RPMI8226 (cell line): ENCODE data around the gene TLN1.

ENCODE experiments used
- DNase-seq: peaks from one replicate; pipeline ENCODE4 v3.0.0-alpha.2; 2015

The TLN1 gene

DNA sequence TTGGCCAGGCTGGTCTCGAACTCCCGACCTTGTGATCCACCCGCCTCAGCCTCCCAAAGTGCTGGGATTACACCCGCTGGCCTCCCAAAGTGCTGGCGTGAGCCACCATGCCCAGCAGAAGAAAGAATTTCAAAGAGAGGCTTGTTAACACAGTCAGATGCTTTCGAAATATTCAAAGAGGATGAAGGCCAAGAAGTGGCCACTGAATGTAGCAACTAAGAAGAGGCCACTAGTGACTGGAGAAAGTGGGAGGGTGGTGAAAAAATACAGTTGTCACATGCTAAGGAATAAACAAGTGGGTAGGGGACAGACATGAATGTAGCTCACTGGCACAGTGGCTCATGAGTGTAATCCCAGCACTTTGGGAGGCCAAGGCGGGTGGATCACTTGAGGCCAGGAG is 29.3 kb downstream of the TLN1 start:
- no peak for DNase-seq

DNA sequence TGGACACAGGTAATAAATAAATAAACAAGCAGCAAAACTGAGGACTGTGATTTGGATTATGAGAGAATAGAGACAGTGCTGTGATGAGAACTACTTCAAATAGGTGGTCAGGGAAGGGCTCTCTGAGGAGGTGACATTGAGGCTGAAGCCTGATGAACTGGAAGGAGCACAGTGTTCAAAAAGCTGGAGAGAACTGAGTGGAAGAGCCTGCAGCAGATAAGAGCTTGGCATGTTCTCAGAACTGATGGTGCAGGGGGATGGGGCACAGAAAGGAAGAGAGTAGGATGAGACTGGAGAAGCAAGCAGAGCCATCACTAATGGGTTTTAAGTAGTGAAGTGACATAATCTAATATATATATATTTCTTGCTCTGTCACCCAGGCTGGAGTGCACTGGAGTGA is 31.1 kb downstream of the TLN1 start:
- DNase-seq, result no peak

DNA sequence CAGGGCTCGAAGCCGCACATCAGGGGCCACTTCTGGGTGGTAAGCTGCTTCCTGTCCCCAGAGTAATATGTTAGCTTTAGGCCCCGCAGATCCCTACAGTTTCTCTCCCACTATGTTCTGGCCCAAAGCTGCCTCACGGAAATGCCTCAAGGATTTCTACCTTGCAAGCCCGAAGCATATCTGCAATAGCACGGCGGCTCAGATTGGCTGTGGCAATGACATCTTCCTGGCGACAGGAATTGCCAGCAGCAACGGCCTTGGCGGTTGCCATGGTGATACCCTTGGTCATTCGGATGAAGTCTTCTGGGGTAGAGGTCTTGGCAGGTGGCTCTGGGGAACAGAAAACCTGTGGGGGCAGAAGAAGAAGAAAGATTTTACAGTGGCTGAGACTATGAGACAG is 32.0 kb downstream of the TLN1 start:
- no peak for DNase-seq

DNA sequence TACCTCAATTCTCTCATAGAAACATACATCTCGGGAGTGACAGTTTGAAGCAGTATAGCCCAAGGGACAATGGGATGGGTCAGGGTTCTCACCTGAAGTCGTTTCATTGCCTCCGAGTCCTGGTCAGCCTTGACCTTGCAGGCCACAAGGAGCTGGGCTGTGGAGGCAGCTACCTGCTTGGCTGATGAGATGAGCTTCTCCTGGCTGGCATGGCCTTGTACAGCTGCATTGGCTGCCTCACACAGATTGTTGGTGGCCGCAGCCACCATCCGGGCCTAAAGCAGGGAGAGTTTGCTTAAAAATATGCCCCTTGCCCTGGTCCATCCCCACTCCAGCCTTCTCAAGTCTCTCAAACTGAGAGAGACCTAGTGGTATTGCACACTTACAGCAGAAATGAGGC is 33.8 kb downstream of the TLN1 start:
- DNase-seq, result no peak

DNA sequence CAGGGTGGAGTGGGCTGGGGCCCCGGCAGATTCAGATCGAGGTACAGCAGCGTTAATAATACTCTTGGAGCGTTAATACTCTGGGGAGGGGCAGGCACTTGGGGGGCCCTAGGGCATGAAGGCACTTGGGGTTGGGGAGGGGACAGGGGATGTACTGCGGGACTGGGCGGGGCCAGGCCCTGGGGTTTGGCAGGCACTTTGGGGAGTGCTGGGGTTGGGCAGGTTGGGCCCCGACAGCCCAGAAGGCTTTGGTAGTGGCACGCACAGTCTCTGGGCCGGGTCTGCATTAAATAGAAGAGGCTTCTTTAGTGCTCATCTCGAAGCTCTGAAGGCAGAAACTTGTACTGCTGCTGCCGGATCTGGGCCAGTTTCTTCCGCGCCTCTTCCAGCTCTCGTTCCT is 34.5 kb downstream of the TLN1 start:
- no peak for DNase-seq

DNA sequence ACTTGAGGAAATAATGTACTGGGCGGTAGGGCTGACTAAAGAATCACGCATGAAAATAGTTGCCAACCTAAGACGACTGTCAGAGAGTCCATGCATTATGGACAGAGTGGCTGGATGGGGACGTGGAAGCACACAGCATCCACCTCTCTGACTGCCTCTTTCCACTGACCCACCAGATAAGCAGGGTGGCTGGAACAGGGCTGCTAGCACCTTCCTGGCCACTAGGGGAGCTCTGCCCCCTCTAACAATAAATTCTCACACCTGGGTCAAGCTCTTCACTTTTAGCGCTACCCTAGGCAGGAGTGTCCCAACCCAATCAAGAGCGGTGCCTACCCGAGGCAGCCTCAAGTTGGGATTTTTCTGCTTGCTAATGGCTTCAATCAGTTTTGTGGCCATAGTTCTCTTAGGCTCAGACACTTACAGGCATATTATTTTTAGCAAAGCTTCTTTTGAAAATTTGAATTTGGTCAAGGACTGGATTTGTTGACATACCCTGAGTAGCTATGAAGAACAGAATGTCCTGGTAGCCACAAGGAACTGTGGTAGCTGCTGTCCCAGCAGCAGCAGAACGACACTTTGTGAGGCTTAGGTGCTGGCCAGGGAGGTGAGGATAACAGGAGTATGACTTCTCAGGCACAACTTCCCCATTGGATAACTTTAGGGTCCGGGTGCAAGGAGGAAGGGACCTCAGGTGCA is 35.3 kb downstream of the TLN1 start:
- peak; percentile 63 for DNase-seq

DNA sequence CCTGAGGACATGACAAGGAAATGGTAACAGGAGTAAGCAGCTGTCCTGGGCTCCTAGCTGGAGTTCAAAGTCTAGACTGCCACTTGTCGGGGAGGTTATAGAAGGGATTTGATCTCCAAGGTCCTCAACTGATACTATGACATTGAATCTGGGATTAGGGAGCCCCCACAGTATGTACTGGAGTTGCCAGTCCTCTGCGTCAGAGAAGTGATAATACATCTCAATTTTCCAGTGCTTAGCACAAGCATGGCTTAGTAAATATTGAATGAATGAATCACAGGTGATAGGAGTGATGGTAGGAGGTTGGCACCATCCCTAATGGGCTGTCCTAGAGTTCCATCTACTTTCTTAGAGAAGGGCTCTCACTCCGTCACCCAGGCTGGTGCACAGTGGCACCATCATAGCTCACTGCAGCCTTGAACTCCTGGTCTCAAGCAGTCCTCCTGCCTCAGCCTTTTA is 36.0 kb downstream of the TLN1 start:
- DNase-seq, result no peak

DNA sequence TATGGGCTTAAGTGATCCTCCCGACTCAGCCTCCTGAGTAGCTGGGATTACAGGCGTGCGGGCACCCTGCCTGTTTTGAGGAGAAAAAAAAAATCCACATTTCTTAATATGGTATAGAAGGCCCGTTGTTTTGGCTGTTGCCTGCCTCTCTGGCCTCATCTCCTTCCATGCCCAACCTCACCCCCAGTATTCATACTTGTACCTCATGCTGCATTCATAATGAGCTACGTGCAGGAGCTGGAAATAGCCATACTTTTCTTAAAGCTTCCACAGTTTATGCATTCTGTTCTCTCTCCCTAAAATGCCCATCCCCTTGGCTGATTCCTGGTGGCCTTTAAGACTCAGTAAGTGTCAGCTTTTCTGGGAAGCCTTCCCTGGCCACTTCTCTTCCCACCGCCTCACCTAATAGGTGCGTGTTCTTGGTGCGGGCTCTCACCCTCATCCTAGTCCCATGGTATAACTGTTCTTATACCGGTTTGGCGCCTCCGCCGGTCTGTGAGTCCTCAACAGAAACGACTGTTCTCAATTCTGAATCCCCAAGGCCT is 40.2 kb downstream of the TLN1 start:
- DNase-seq, result no peak

DNA sequence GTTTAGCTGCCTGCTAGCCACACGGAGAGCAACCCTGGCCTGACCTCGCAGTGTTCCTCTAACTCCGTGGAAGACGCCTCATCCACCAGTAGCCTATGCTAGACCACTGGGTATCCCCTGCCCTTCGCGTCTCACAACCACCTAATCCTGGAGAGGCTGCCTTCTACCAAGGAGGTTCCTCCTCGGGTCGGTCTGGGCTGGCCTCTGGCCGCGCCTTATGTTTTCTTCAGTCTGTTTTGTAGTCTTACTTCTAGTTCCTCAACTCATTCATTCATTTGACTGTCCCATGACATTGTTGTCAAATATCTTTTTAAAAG is 40.7 kb downstream of the TLN1 start:
- DNase-seq, result no peak

DNA sequence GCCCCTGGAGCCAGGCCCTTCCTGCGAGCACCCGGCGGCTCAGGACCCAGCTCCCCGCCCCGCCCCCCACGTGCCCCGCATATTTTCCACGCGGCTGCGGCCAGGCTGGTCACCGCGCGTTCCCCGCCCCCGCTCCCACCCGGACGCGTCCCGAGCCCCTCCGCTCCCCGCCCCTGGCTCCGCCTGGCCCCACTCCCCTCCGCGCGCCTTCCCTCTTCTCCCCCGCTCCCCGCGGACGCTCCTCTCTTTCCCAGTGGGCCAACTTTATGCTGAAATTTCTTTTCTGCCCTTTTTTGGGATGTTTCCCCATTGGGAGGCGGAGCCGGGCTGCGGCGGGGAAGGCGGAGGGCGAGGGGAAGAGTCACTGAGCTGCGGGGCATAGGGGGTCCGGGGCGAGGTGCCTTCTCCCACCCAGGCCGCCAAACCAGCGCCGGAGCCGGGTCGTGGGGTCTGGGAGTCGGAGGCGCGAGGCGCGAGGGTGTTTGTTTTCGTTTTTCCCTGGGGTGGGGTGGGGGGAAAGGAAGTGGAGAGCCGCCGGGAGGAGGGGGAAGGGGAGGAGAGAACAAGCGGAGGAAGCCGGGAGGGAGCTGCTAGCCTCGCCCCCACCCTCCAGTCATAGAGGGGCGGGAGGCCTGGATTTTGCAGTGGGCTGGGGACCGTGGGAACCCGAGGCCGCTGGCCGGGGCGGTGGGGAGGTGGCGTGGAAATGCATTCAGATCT is 41.2 kb downstream of the TLN1 start:
- DNase-seq, result no peak

DNA sequence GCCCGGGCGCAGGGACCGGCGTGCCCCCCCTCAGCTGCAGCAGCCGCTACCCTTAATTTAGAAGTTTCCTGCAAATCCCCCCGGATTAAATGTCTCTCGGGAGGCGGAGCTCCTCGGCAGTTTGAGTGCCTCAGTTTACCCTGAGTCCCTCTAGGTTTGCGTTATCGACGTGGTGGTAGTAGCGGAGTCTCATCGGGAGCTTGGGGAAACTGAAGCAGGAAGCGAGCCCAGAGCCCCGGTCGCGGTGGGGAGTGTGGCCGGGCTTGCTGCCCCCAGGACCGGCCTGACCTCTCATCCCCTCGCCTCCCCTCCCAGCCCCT is 41.7 kb downstream of the TLN1 start:
- DNase-seq, result no peak

DNA sequence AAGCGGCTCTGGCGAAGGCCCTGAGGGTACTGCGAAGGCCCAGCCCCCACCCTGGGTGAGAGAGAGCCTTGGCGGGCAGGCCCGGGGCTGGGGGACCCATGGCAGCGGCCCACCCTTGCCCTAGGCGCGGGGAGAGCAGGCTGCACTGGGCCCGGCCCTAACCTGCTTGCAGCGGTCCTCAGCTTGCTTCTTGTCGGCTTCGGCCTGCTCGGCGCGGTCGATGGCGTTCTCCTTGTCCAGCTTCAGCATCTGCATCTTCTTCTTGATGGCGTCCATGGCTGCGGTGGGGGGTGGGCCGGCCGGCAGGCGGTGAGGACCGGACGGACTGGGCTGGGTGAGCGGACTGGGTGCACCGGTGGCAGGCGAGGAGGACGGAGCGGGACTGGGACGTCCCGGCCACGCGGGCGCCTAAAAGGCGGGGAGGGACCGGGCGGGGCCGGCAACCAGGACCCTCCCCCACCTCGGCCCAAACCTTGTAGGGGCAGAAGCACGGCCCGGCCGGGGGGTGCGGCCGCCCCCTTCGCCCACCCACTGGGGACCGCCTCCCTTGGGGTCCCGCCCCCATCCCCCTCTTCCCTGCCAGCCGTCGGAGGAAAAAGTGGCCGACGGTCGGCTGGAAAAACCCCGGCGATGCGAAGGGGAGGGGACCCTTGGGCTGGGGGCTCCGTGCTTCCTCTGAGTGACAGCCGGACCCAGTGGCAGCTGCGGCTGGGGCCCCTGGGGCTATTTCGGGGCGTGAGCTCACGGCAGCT is 42.3 kb downstream of the TLN1 start, which contains the start of gene TPM2:
TPM2 (minus strand) TSS at position 384 of the 752 bp plus-strand sequence; CDS start at position 276, 108 bp downstream.
- no peak for DNase-seq

DNA sequence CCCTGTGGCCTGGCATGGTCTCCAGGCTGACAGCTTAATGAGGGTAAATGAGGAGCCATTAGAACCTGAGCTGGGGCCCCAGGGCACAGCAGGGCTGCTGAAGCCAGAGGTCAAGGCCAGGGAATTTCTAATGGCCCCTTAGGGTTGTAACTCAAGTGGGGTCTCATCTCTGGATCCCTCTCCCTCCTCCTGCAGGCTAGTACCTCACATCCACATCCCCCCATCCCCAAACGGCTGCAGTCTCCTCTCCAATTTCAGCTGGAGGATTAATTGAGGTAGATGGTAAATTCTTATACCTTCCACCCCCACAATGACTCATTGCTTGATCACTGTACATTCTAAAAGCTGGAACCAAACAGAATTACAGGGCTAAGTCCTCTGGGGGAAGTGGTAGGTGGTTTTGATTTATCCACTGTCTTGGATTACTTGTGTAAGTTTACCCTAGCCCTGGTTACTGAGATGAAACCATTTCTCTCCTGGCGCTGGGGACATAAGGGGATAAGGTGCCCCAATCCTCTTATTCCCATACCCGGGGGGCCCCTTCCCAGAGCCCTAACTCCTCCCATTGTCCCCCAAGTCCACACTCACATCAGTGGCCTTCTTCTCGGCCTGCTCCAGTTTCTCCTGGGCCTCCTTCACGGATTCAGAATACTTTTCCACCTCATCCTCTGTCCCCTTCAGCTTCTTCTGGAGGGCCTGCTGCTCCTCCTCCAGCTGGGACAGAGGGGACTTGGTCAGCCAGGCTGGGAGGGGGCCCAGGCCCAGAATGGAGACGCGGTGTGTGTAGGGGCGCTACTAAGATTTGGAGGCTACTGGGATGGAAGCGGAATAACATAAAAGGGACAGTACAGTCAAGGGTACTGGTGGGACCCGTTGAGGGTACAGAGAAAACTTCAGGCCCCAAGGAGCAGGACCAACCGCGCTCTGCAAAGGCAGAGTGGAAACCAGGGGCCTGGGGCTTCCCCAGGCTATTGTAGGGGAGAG is 43.1 kb downstream of the TLN1 start:
- DNase-seq, result no peak

DNA sequence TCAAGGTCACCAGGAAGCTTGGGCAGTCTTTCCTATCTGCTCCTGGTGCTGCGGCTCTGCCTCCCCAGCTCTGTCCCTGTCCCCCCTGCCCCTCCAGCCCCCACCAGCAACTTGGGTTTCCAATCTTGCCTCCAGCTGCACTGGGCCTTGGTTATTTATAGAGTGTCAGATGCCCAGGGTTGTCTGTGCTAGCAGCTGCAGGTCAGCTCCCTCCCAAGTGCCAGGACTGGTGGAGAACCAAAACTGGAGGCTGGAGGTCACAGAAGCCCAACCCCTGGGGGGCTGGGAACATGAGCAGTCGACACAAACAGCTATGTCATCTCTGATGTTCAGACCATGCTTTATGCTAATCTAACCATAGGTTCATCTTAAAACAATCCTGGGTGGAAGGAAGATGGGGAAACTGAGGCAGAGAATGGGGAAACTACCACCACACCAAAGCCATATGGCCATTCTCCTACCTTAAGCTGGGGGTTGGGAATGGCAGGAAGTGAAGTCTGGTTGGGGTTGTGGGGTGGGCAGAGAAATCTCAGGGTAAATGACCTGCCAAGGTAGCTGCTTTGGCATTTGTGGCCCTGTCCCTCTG is 43.9 kb downstream of the TLN1 start:
- peak; percentile 54 for DNase-seq

DNA sequence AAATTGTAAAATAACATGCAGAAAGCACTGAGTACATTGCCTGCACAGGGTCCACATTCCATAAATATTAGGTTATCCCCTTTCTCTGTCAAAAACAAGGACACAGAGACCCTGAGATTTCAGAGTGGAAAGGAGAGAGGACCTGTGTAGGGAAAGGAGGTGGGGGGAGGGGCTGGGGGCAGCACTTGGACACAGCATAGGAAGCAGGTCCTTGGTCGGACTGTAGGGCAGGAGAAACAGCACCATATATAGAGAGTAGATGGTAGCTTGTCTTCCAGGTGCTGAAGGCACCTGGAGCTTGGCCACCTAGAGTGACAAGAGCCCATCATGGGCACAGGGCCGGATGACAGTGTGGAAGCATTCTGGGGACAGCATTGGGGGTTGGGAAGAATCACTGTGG is 44.7 kb downstream of the TLN1 start:
- no peak for DNase-seq

DNA sequence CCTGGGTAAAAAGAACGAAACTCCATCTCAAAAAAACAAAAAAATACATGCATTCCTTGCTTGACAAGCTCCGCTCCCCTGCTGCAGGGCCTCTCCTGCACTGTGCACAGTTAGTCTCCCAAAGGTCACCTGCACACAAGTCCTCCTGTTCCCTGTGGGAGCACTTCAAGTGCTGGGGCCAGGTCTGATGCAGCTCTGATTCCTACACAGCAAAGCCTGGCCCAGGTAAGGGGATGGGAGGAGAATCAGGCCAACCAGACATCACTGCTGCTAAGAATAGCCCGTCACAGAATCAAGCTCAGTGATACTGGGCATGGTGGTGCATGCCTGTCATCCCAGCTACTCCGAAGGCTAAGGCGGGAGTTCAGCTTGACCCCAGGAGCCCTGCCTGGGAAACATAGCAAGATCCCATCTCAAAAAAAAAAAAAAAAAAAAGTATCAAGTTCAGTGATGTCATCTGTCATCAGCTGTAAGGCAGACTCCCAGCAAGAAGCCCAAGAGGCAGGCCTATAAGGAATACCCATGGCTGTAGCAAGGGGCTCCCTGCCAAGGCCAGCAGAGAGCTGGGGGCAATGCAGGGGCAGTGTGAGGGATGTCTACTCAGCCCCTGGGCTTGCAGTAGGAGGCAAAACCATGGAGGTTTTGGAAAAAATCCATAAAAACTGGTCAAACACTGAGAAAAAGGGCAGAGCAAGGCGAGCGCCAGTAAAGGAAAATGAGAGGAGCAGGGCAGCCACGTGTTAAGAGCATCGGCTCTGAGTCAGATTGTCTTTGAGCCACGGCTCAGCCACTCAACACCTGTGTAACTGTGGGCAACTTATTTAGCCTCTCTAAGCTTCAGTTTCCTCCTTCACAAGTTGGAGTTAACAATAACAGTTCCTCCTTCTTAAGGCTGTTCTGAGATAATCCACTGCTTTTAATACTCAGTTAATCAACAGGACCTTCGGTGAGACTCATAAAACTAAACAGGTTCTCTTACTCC is 45.5 kb downstream of the TLN1 start:
- peak; percentile 41 for DNase-seq

DNA sequence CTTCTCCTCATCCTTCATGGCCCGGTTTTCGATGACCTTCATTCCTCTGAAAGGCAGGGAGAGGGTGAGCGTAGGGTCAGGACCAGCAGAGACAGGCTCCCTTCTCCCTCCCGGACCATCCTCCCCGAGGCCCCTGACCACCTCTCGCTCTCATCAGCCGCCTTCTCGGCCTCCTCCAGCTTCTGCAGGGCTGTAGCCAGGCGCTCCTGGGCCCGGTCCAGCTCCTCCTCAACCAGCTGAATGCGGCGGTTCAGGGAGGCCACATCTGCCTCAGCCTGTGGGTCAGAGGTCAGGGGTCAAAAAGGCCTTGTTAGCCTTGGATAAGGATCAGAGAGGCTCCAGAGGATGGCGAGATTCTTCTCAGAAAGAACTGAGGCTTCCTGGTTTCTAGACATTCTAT is 46.5 kb downstream of the TLN1 start:
- DNase-seq, result no peak

DNA sequence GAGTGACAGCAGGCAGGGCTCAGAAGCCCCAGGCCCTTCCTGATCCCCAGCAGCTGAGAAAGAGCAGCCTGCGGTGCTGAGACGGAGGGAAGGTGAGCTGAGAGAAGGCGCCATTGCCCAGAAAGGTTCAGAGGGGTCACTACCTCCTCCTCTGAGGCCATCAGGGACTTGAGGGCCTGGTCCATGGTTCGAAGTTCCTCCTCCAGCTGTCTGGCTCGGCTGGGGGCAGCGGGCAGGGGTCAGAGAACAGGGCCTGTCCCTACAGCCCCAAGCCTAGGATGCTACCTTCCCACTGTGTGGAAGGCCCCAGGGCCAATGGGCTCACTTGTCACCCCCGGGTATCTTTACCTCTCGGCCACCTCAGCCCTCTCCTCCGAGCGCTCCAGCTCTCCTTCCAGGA is 47.1 kb downstream of the TLN1 start:
- DNase-seq, result no peak

DNA sequence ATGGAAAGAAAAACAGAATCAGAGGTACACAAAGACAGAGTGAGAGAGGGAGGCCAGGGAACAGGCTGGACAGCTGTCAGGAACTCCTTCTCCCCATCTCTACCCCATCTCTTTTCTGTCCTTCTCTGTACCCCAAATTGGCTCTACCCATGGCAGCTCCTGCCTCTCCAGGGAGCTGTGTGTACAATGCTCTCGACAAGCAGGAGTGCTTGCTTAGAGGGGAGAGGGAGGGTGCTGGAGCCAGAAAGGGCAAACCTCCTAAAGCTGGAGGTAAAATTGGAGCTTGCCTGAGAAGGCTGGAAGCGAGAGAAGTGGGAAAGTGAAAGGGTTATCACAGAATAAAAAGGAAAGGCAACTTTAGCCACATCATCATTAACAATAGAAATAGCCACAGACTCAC is 48.7 kb downstream of the TLN1 start:
- no peak for DNase-seq

DNA sequence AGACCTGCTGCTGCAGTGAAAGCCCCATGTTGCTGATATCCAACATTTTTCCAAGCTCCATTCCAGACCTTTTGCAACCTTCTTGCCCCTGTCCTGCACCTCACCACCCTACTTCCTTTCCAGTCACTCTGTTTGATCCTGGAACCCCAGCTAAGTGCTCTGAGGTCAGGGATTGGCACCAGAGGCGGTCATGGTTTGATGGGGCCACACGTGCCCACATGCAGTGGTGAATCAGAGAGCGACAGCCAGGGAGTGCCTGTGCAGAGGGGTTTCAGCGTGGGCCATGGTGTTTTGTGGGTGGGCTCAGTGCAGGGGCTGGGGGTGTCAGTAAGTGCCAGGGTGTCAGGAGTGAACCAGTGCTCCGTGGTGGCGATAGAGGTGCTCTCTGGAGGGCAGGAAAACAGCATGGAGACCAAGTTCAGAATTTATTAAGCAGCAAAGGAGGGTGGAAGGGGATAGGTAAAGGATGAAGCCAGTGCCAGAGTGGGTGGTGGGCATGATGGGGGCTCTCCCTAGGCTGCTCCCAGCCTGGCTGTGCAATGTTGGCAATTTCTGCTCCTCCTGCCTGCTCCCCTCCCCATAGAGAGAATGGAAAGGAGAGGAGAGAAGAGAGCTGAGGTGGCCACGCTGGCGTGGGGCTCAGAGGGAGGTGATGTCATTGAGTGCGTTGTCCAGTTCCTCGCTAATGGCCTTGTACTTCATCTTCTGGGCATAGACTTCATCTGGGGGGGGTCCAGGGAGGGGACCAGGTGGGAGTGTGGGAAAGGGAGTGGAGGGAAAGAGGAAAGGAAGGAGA is 49.3 kb downstream of the TLN1 start:
- no peak for DNase-seq
